GM12892 (cell line): ENCODE data around the gene PNPLA5.

Experiments used
- DNase-seq: peaks from one replicate; pipeline ENCODE4 v3.0.0; 2011; ENCODE audit not compliant: insufficient read length
- FAIRE-seq: peaks from 2 replicates; lab custom pipeline; 2011; peaks lifted over from hg19 to GRCh38; lab: Jason Lieb, UNC
- TAF1 ChIP-seq: IDR thresholded peaks from 2 replicates; pipeline ENCODE4 v1.6.1; 2011; ENCODE audit warnings: low read depth, mild to moderate bottlenecking, control low read depth, low read length, borderline replicate concordance

Gene PNPLA5

DNA sequence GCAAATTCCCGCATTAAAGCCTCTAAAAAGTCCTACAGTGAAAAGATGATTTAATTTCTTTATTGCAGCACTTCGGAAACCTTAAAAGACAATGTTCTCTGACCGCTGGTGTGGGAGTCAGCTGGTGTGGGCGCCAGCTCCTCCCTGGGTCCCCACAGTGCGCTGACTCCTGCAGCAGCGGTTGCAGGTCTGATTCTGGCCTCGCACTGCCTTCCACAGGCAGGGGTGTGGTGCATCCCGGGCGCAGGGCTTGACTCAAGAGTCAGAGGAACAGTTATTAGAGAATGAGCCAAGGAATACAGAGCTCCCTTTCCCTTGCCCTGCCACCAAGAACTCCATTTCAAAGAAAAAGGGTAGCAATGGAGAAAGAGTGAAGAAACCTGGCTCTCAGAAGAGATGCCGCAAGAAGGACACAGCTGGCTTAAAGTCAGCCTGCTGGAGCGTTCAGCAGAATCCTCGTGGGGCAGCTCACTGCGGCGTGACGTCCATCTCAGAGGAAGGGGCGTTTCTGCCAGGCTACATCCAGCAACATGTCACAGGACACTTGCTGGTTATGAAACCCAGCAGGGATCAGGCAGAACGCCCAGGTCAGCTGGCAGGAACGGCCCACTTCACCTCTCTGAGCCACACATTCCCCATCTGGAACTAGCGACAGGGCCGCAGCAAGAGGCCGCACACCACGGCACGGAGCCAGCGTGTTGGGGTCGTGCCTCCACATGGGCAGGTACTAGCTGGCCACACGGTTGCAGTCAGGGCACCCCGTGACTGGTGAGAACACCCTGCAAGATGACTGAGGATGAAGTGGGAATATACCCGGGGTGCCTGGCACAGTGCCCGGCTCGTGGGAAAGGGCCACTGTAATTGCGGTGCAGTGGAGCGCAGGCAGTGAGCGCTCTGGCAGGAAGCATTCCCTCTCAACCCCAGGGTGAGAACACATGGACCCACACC lies 61.6 kb downstream of the PNPLA5 start:
- TF ChIP-seq TAF1: no peak
- DNase-seq (no peak), FAIRE-seq (no peak)
